ENCODE results near the gene IPO9.

IPO9 gene

GRCh38 chr1:201828820-201829774 is at the start of gene IPO9:
IPO9 (plus strand) TSS chr1:201829157; CDS start chr1:201829210, 53 bp downstream.
- DNase-seq = peak; percentile 99

DNA sequence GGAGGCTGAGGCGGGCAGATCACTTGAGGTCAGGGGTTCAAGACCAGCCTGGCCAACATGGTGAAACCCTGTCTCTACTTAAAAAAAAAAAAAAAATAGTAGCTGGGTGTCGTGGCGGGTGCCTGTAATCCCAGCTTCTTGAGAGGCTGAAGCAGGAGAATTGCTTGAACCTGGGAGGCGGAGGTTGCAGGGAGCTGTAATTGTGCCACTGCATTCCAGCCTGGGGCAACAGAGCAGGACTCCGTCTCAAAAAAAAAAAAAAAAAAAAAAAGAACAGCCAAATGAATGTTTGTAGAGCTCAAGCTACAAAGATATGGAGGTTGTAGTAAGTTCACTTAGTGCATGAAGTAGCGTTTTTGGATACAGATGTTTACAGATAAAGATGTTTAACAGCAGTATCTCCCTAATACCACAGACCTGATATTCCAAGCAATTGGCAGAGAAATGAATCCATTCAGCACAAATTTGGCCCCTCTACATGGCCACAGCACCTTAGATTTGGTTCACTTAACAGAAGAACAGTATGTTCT is 49.5 kb upstream of the IPO9 start:
- DNase-seq = no peak

DNA sequence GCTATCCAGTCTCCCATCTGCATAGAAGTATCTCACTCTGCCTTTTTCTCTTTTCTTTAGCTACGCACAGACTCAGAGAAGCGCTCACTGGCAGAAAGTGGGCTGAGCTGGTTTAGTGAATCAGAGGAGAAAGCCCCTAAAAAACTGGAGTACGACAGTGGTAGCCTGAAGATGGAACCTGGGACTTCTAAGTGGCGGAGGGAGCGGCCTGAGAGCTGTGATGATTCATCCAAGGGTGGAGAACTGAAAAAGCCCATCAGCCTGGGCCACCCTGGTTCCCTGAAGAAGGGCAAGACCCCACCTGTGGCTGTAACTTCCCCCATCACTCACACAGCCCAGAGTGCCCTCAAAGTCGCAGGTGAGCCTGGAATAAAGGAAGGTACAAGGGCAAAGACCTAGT is 48.0 kb upstream of the IPO9 start:
- no peak for DNase-seq

- DNase-seq = no peak
Observed at GRCh38 chr1:201781437-201781836, 47.5 kb upstream of the IPO9 start.

DNA sequence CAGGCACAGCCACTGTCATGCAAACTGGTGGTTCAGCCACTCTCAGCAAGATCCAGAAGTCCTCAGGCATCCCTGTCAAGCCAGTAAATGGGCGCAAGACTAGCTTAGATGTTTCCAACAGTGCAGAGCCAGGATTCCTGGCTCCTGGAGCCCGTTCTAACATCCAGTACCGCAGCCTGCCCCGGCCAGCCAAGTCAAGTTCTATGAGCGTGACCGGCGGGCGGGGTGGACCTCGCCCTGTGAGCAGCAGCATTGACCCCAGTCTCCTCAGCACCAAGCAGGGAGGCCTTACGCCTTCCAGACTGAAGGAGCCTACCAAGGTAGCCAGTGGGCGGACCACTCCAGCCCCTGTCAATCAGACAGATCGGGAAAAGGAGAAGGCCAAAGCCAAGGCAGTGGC is 46.6 kb upstream of the IPO9 start:
- no peak for DNase-seq

GRCh38 chr1:201783058-201783457 is 45.9 kb upstream of the IPO9 start:
- peak; percentile 72 for DNase-seq

DNA sequence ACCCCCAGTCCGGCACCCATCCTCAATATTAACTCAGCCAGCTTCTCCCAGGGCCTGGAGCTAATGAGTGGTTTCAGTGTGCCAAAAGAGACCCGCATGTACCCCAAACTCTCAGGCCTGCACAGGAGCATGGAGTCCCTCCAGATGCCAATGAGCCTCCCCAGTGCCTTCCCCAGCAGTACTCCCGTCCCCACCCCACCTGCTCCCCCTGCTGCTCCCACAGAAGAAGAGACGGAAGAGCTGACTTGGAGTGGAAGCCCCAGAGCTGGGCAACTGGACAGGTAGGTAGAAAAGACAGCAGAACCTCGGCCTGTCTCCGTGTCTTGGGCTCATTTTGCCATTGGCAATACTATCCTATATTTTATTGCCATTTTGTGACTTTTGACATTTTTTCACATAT is 45.4 kb upstream of the IPO9 start:
- DNase-seq = peak; percentile 48

GRCh38 chr1:201785291-201785690 is 43.7 kb upstream of the IPO9 start:
- no peak for DNase-seq

DNA sequence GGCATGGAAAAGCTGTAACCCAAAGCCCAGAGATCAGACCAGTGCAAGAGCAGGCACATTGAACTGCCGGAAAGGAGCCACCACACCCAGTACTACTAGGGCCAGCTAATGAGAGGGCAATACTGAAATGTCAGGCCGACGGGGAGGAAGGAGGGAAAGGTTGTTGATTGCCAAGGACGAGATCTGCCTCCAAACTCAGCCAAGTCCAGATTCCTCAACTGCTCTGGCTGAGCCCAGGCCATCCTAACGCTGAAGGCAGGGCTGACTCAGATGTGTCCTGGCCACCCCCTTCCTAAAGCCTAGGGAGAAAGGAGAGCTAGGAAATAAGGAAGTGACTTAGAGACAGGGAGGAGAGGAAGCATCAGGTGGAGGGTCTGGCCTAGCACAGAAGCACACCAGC is 42.1 kb upstream of the IPO9 start:
- DNase-seq = no peak

DNA sequence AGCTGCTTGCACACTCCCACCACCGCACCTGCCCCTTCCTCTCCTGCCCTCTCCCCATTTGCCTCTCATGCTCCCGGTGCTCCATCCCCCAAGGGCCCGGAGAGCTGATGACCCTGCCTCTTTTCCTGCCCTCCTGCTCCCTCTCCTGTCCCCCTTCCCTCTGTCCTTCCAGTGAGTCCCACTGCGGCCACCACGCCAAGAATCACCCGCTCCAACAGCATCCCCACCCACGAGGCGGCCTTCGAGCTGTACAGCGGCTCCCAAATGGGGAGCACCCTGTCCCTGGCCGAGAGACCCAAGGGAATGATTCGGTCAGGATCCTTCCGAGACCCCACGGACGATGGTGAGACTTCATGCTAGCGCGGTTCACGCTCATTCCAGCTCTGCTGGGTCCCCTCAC is 40.7 kb upstream of the IPO9 start:
- no peak for DNase-seq

GRCh38 chr1:201789245-201789644 is 39.7 kb upstream of the IPO9 start:
- DNase-seq = no peak

DNA sequence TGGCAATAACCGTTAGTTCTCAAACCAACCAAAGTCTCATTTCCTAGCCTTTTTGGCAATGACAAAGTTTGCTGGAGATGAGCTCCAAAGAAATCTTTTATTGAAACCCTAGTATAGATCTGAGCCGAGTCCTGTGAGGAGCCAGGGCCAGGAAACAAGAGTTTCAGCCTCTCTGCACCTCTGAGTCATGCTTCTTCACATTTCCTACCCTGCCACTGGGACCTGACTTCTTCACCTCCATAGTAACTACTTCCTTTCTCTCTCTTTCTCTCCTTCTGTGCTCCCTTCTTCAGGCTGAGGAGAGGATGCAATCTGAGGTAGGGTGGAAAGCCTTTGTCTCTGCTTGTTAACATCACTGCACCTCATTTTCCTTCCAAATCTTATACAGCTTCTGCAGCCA is 38.7 kb upstream of the IPO9 start:
- DNase-seq = no peak

DNA sequence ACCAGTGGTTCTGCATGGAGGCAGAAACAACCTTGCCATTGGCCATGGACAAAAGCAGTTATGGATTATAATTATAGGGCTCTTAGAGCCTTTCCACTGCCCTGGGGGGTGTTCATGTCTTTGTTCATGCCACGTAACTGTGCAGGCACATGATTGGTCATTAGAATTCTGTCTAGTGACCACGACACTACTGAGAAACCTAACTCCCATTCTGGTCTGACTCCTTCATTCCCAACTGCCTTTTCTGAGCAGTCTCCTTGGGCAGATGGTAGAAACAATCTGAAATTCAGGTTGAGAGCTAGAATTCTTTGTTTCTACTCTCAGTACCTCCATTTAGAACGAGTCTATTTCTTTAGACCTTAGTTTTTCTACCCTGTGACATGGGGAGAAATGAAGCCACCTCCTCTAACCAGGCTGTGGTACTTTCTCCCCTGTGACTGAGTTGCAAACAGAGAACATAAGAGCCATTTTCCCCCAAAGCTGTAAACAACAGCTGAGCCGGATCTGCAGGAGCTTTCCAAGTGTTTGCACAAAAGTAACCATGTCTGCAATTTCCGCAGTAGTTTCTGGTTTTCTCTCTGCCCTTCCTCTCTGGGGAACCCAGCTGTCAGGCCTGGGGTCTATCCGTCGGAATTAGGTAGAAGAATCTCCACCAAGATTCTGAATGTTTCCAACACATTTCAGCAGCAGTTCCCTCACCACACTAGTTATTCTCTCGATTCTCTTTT is 37.7 kb upstream of the IPO9 start:
- no peak for DNase-seq

GRCh38 chr1:201791779-201792173 is 37.2 kb upstream of the IPO9 start:
- DNase-seq = no peak

DNA sequence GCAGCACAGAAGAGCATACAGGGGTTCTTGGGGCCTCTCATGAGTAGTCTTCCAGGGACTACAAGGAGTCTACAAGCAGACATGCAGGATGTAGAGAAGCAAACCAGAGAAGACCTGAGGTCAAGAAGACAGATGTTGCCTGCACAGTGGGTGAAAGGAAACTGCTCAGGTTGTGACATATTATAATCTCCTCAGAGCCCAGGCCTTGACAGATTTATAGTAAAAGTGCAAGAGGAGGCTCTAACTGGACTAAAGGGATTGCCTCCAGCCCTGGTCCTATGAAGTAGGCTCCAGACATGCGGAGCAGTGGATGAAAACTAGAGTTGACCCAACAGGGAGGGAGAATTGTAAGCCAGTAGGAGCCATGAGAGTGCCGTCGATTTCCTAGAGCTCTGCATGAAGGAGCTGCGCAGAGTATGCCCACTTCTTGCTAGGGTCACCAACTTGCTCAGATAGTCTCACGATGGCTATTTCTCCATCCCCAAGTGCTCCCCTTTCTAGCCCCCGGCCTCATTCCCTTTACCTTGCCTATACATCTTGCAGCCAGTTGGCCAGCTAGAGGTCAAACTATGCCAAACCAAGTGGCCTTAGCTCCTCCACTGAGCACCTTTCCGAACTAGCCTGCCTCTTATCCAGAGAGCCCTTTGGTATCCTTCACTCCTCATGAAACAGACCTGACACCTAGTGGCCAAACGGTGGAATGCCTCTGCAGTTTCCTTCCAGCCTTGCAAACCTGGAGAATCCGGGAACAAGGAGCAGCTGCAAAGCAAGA is 36.2 kb upstream of the IPO9 start:
- peak; percentile 93 for DNase-seq

- DNase-seq = no peak
Observed at GRCh38 chr1:201793306-201793925, 35.5 kb upstream of the IPO9 start.

DNA sequence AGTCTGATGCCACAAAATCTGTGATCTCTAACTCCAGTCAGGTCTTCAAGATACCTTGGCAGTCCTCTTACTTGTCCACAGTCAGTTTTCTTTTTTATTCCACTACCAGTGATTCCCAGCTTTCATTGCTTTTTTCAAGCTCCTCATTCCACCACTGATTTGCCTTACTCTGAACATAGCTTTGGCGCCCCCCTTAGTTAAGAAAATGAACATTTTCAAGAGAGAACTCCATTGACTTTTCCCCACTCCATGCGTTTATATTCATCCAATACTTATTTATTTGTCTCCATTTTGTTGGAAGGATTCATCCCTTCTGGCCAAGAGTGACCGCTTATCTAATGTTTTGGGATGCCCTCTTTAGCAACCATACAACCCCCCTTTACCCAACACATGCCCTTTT is 33.9 kb upstream of the IPO9 start:
- DNase-seq = peak; percentile 46

GRCh38 chr1:201800246-201800645 is 28.7 kb upstream of the IPO9 start:
- no peak for DNase-seq

DNA sequence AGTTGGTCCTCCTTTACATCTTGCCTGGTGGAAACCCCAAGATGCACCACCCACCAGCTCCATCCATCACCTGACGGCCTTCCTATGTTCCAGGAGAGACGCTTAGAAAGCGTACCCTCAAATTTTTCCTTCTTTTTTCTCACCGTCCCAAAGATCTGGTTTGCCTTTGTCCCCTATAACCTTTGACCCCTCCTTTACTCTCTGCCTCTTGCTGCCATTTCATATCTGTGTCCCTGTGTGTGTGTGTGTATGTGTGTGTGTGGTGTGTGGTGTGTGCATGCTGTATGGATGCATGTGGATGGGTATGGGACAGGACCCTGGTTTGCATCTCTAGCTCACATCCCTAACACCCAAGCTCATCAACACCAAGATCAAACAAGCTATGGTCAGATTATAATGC is 22.2 kb upstream of the IPO9 start:
- DNase-seq = no peak

DNA sequence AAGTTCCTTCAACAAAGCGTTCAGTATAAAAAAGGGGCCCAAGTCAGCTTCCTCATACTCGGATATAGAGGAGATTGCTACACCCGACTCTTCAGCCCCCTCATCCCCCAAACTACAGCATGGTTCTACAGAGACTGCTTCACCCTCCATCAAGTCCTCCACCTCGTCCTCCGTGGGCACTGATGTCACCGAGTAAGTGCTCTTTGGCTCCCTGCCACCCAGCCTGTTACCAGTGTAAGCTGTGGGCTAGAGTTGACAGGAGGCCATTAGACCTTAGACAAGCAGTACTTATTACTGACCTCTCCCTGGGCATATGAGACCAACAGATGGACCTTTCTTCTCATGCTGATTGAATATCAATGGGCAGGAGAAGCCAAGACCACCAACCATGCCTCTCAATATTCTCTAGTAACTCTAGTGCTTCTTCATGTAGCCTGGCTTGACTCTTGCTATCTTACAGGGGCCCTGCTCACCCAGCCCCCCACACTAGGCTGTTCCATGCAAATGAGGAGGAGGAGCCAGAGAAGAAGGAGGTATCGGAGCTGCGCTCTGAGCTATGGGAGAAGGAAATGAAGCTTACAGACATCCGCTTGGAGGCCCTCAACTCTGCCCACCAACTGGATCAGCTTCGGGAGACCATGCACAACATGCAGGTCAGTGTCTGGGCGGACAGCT is 20.9 kb upstream of the IPO9 start:
- DNase-seq = no peak

DNA sequence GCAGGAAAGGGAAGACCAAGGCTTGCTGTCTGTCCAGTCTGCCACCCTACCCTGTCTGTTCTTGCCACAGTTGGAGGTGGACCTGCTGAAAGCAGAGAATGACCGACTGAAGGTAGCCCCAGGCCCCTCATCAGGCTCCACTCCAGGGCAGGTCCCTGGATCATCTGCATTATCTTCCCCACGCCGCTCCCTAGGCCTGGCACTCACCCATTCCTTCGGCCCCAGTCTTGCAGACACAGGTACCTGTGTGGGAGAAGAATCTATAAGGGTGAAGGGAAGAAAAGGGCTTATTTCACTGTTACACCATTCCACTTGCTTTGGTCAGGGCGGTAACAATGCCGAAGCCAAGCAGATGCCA is 20.3 kb upstream of the IPO9 start:
- DNase-seq = no peak

GRCh38 chr1:201809876-201810275 is 19.1 kb upstream of the IPO9 start:
- DNase-seq = no peak

Data from NCI-H82 (cell line).